ENCODE data around the gene HMGB2. TPM values are rescaled to one million over a fixed set of nuclear protein-coding genes. Genes with fewer than 3 reads are reported as not detected.

Gene HMGB2
- total RNA-seq, 1 experiment from 2014 or later: 326 TPM

GRCh38 chr4:173380987-173381386 lies 46.8 kb upstream of the HMGB2 start:
- BruUV-seq (replicated peaks): no TSS peak
- Mint-ChIP-seq H3K27ac (ENCODE audit: unreplicated experiment) (no peak overlapping the region), H3K4me3 (ENCODE audit: unreplicated experiment) (no peak overlapping the region), H3K4me1 (ENCODE audit: low read depth, unreplicated experiment) (no peaks in the 10 kb centered on the region), H3K36me3 (ENCODE audit: insufficient read depth, unreplicated experiment) (no peaks in the 10 kb centered on the region), H3K9me3 (ENCODE audit: unreplicated experiment) (no peaks in the 10 kb centered on the region), H3K27me3 (ENCODE audit: insufficient read depth, unreplicated experiment) (no peaks in the 10 kb centered on the region)
- TF ChIP-seq, protein P1, sequence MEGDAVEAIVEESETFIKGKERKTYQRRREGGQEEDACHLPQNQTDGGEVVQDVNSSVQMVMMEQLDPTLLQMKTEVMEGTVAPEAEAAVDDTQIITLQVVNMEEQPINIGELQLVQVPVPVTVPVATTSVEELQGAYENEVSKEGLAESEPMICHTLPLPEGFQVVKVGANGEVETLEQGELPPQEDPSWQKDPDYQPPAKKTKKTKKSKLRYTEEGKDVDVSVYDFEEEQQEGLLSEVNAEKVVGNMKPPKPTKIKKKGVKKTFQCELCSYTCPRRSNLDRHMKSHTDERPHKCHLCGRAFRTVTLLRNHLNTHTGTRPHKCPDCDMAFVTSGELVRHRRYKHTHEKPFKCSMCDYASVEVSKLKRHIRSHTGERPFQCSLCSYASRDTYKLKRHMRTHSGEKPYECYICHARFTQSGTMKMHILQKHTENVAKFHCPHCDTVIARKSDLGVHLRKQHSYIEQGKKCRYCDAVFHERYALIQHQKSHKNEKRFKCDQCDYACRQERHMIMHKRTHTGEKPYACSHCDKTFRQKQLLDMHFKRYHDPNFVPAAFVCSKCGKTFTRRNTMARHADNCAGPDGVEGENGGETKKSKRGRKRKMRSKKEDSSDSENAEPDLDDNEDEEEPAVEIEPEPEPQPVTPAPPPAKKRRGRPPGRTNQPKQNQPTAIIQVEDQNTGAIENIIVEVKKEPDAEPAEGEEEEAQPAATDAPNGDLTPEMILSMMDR (IDR thresholded peaks at IDR 0.05; ENCODE audit: insufficient read depth in 1 of 2, low read depth in 1 of 2, low read length in 1 of 2, severe bottlenecking in 1 of 2, unreplicated experiment in 1 of 2): no peak
- CTCF ChIA-PET: interaction anchor here (0.7 kb wide), 1 partner anchor 445 kb away, joined by 3 read pairs; no protein-coding TSS in a partner anchor
- H3K36me3 ChIP-seq (ENCODE audit: control insufficient read depth, insufficient read depth, low read length): no peaks in the 10 kb centered on the region
- no peaks in the 10 kb centered on the region for H3K27me3 ChIP-seq (replicated peaks; ENCODE audit: control insufficient read depth, insufficient read depth, low read length)
- no peaks in the 10 kb centered on the region for H3K9me3 ChIP-seq
- POLR2A ChIA-PET: no interaction called here
- H3K4me1 ChIP-seq: no peaks in the 10 kb centered on the region
- no peak for DNase-seq
- intact Hi-C loops (cut with micrococcal nuclease; ENCODE audit: unreplicated experiment): no loop called here
- no peak overlapping the region for H3K4me3 ChIP-seq (ENCODE audit: low read depth, low read length)

- no peaks in the 10 kb centered on the region for H3K9me3 ChIP-seq
- no peak overlapping the region for H3K4me3 ChIP-seq (ENCODE audit: low read depth, low read length)
- no peaks in the 10 kb centered on the region for H3K27me3 ChIP-seq (replicated peaks; ENCODE audit: control insufficient read depth, insufficient read depth, low read length)
- H3K36me3 ChIP-seq (ENCODE audit: control insufficient read depth, insufficient read depth, low read length): no peaks in the 10 kb centered on the region
- CTCF ChIA-PET: no interaction called here
- Mint-ChIP-seq H3K27ac (ENCODE audit: unreplicated experiment) (no peak overlapping the region), H3K36me3 (ENCODE audit: insufficient read depth, unreplicated experiment) (no peaks in the 10 kb centered on the region), H3K4me3 (ENCODE audit: unreplicated experiment) (no peak overlapping the region), H3K4me1 (ENCODE audit: low read depth, unreplicated experiment) (no peaks in the 10 kb centered on the region), H3K9me3 (ENCODE audit: unreplicated experiment) (no peaks in the 10 kb centered on the region), H3K27me3 (ENCODE audit: insufficient read depth, unreplicated experiment) (no peaks in the 10 kb centered on the region)
- intact Hi-C loops (cut with micrococcal nuclease; ENCODE audit: unreplicated experiment): no loop called here
- DNase-seq: no peak
- TF ChIP-seq, protein P1 (IDR thresholded peaks at IDR 0.05; ENCODE audit: insufficient read depth in 1 of 2, low read depth in 1 of 2, low read length in 1 of 2, severe bottlenecking in 1 of 2, unreplicated experiment in 1 of 2): no peak
- no peaks in the 10 kb centered on the region for H3K4me1 ChIP-seq
- POLR2A ChIA-PET: no interaction called here
- BruUV-seq (replicated peaks): no TSS peak
These were observed 45.8 kb upstream of the HMGB2 start for GRCh38 chr4:173379929-173380328.

DNA sequence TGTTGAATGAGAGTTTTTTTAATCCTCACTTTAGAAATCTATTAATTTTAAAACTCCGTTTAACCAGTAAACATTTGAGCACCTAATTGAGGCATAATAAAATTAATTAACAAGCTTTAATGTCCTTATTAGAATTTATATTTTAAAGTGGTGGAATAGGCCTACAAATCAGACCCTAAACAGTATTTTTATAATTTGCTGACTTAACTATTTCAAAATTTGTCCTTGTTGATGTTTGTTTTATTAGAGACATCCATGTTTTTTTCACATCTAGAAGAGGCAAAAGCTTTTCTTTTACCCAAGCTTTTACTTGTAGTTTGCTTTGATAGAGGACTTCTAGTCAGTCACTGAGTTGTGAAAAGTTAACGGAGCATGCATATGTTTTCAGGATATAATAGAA lies 40.4 kb upstream of the HMGB2 start:
- intact Hi-C loops (cut with micrococcal nuclease; ENCODE audit: unreplicated experiment): no loop called here
- peaks cover 6% of the 10 kb centered on the region for H3K4me1 Mint-ChIP-seq (ENCODE audit: low read depth, unreplicated experiment)
- H3K4me3 ChIP-seq (ENCODE audit: low read depth, low read length): no peak overlapping the region
- no peak for DNase-seq
- H3K36me3 ChIP-seq (ENCODE audit: control insufficient read depth, insufficient read depth, low read length): no peaks in the 10 kb centered on the region
- H3K4me3 Mint-ChIP-seq (ENCODE audit: unreplicated experiment): no peak overlapping the region
- no peak overlapping the region for H3K27ac Mint-ChIP-seq (ENCODE audit: unreplicated experiment)
- TF ChIP-seq, protein P1 (IDR thresholded peaks at IDR 0.05; ENCODE audit: insufficient read depth in 1 of 2, low read depth in 1 of 2, low read length in 1 of 2, severe bottlenecking in 1 of 2, unreplicated experiment in 1 of 2): no peak
- H3K36me3 Mint-ChIP-seq (ENCODE audit: insufficient read depth, unreplicated experiment): peaks cover 9% of the 10 kb centered on the region
- peaks cover 2% of the 10 kb centered on the region for H3K27me3 Mint-ChIP-seq (ENCODE audit: insufficient read depth, unreplicated experiment)
- no TSS peak for BruUV-seq (replicated peaks)
- H3K9me3 Mint-ChIP-seq (ENCODE audit: unreplicated experiment): no peaks in the 10 kb centered on the region
- 0 out of 2 replicates have a peak, but pooled peaks cover 3% of the 10 kb centered on the region for H3K4me1 ChIP-seq
- POLR2A ChIA-PET: no interaction called here
- no peaks in the 10 kb centered on the region for H3K27me3 ChIP-seq (replicated peaks; ENCODE audit: control insufficient read depth, insufficient read depth, low read length)
- CTCF ChIA-PET: no interaction called here
- no peaks in the 10 kb centered on the region for H3K9me3 ChIP-seq

Data from Caco-2 (cell line).